ENCODE results near the gene PLAC1. TPM values are rescaled to one million over a fixed set of nuclear protein-coding genes. Genes with fewer than 3 reads are reported as not detected.

The PLAC1 gene
- total RNA-seq, 1 experiment from 2014 or later: not detected

DNA sequence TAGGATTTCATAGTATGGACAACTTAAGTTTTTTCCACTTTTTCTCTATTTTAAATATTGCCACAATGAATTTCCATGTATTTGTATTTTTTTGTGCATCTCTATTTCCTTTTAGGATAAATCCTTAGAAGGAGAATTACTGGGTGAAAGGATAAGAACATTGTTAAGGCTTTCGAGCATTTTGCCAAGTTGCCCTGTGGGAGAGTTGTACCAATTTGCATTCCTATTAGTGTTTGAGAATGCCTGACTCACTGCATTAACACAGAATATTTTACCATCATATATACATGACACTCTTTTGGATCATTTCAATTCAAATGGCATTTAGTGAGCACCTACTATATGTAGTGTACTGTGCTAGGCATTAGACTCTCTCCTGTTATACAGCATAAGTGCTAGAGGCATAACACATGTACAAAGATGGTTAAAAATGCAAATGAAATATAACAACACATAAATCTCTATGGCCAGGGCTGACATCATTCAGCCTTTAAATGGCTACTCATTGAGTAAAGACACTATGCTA is 57.0 kb downstream of the PLAC1 start:
- TF ChIP-seq FOXJ3 (CRISPR knock-in tag; IDR thresholded peaks at IDR 0.05; ENCODE audit: borderline replicate concordance) (no peak), ZNF219 (CRISPR knock-in tag; IDR thresholded peaks at IDR 0.05; ENCODE audit: borderline replicate concordance) (no peak), SOX15 (CRISPR knock-in tag; IDR thresholded peaks at IDR 0.05) (no peak), ATF1 (CRISPR knock-in tag; IDR thresholded peaks at IDR 0.05) (no peak), ZNF396 (CRISPR knock-in tag; IDR thresholded peaks at IDR 0.05; ENCODE audit: borderline replicate concordance) (no peak), MYBL2 (CRISPR knock-in tag; IDR thresholded peaks at IDR 0.05) (no peak), ZNF138 (CRISPR knock-in tag; conservative IDR thresholded peaks at IDR 0.05) (no peak), SMAD4 (CRISPR knock-in tag; IDR thresholded peaks at IDR 0.05) (no peak), FOXK1 (CRISPR knock-in tag; IDR thresholded peaks at IDR 0.05) (no peak)
- TF ChIP-seq, protein P1, sequence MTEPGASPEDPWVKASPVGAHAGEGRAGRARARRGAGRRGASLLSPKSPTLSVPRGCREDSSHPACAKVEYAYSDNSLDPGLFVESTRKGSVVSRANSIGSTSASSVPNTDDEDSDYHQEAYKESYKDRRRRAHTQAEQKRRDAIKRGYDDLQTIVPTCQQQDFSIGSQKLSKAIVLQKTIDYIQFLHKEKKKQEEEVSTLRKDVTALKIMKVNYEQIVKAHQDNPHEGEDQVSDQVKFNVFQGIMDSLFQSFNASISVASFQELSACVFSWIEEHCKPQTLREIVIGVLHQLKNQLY (CRISPR knock-in tag; IDR thresholded peaks at IDR 0.05): no peak
- TF ChIP-seq, protein P2, sequence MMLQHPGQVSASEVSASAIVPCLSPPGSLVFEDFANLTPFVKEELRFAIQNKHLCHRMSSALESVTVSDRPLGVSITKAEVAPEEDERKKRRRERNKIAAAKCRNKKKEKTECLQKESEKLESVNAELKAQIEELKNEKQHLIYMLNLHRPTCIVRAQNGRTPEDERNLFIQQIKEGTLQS (CRISPR knock-in tag; conservative IDR thresholded peaks at IDR 0.05): no peak
- TF ChIP-seq, protein P3, sequence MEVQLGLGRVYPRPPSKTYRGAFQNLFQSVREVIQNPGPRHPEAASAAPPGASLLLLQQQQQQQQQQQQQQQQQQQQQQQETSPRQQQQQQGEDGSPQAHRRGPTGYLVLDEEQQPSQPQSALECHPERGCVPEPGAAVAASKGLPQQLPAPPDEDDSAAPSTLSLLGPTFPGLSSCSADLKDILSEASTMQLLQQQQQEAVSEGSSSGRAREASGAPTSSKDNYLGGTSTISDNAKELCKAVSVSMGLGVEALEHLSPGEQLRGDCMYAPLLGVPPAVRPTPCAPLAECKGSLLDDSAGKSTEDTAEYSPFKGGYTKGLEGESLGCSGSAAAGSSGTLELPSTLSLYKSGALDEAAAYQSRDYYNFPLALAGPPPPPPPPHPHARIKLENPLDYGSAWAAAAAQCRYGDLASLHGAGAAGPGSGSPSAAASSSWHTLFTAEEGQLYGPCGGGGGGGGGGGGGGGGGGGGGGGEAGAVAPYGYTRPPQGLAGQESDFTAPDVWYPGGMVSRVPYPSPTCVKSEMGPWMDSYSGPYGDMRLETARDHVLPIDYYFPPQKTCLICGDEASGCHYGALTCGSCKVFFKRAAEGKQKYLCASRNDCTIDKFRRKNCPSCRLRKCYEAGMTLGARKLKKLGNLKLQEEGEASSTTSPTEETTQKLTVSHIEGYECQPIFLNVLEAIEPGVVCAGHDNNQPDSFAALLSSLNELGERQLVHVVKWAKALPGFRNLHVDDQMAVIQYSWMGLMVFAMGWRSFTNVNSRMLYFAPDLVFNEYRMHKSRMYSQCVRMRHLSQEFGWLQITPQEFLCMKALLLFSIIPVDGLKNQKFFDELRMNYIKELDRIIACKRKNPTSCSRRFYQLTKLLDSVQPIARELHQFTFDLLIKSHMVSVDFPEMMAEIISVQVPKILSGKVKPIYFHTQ (CRISPR knock-in tag; IDR thresholded peaks at IDR 0.05): no peak
- TF ChIP-seq, protein P4, sequence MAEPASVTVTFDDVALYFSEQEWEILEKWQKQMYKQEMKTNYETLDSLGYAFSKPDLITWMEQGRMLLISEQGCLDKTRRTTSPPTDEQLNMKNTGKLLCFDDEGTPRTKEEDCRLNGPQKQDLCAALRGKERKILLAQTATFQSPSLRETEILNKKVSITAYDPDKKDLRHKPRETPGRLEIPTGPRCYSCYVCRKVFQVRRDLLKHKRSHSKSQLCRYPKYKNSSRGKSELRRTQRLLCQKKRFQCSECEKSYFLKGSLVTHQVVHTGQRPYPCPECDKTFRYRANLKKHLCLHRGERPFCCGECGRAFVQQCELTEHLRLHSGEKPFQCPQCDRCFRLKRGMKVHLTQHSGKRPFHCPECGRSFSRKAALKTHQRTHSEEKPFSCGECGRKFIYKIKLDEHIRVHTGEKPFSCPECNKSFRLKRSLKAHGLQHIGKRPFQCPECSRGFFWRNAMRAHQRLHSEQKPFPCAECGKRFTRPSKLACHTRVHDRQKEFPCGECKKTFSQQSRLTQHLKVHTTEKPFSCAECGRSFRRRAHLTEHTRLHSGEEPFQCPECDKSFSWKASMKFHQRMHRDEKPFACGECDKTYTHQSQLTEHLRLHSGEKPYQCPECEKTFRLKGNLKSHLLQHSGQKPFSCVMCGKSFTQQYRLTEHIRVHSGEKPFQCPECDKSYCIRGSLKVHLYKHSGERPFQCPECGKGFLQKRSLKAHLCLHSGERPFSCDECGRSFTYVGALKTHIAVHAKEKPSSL (CRISPR knock-in tag; conservative IDR thresholded peaks at IDR 0.05): no peak
- Mint-ChIP-seq H3K9me3 (peaks cover 9% of the 10 kb centered on the region), H3K36me3 (no peaks in the 10 kb centered on the region), H3K4me3 (no peak overlapping the region), H3K27ac (no peak overlapping the region), H3K27me3 (ENCODE audit: low read depth) (no peaks in the 10 kb centered on the region; the same call in 1 of the 2 replicates), H3K4me1 (peaks cover 12% of the 10 kb centered on the region)
- ChIA-PET POLR2A (no interaction called here), CTCF (no interaction called here)
- no peak for DNase-seq (ENCODE audit: low spot score)
- no peak for ATAC-seq

DNA sequence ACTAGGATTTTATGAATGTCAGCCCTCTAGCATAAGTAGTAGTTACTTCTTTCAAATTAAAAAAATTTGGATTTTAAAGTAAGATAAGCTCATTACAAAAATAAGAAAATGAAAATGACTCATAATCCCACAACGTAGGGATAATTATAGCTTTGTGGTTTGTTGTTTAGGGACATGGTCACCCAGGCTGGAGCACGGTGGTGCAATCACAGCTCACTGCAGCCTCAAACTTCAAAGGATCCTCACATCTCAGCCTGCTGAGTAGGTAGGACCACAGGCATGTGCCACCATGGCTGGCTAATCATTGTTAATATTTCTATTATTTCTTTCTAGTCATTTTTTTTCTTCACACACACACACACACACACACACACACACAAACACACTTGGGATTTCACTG is 57.6 kb downstream of the PLAC1 start:
- Mint-ChIP-seq H3K36me3 (no peaks in the 10 kb centered on the region), H3K4me3 (no peak overlapping the region), H3K4me1 (peaks cover 12% of the 10 kb centered on the region), H3K27ac (no peak overlapping the region), H3K27me3 (ENCODE audit: low read depth) (no peaks in the 10 kb centered on the region; the same call in 1 of the 2 replicates), H3K9me3 (peaks cover 9% of the 10 kb centered on the region)
- no peak for DNase-seq (ENCODE audit: low spot score)
- POLR2A ChIA-PET: no interaction called here
- CTCF ChIA-PET: no interaction called here
- no peak for ATAC-seq
- TF ChIP-seq GRHL2 (CRISPR knock-in tag; IDR thresholded peaks at IDR 0.05; ENCODE audit: insufficient replicate concordance, severe bottlenecking) (no peak), KAT7 (CRISPR knock-in tag; IDR thresholded peaks at IDR 0.05; ENCODE audit: borderline replicate concordance) (no peak), JUN (CRISPR knock-in tag; IDR thresholded peaks at IDR 0.05) (no peak), MYBL2 (CRISPR knock-in tag; IDR thresholded peaks at IDR 0.05) (no peak), TEAD1 (CRISPR knock-in tag; IDR thresholded peaks at IDR 0.05) (no peak), ETV6 (CRISPR knock-in tag; IDR thresholded peaks at IDR 0.05) (no peak)
- TF ChIP-seq, protein P5, sequence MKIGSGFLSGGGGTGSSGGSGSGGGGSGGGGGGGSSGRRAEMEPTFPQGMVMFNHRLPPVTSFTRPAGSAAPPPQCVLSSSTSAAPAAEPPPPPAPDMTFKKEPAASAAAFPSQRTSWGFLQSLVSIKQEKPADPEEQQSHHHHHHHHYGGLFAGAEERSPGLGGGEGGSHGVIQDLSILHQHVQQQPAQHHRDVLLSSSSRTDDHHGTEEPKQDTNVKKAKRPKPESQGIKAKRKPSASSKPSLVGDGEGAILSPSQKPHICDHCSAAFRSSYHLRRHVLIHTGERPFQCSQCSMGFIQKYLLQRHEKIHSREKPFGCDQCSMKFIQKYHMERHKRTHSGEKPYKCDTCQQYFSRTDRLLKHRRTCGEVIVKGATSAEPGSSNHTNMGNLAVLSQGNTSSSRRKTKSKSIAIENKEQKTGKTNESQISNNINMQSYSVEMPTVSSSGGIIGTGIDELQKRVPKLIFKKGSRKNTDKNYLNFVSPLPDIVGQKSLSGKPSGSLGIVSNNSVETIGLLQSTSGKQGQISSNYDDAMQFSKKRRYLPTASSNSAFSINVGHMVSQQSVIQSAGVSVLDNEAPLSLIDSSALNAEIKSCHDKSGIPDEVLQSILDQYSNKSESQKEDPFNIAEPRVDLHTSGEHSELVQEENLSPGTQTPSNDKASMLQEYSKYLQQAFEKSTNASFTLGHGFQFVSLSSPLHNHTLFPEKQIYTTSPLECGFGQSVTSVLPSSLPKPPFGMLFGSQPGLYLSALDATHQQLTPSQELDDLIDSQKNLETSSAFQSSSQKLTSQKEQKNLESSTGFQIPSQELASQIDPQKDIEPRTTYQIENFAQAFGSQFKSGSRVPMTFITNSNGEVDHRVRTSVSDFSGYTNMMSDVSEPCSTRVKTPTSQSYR (CRISPR knock-in tag; IDR thresholded peaks at IDR 0.05): no peak
- TF ChIP-seq, protein P6, sequence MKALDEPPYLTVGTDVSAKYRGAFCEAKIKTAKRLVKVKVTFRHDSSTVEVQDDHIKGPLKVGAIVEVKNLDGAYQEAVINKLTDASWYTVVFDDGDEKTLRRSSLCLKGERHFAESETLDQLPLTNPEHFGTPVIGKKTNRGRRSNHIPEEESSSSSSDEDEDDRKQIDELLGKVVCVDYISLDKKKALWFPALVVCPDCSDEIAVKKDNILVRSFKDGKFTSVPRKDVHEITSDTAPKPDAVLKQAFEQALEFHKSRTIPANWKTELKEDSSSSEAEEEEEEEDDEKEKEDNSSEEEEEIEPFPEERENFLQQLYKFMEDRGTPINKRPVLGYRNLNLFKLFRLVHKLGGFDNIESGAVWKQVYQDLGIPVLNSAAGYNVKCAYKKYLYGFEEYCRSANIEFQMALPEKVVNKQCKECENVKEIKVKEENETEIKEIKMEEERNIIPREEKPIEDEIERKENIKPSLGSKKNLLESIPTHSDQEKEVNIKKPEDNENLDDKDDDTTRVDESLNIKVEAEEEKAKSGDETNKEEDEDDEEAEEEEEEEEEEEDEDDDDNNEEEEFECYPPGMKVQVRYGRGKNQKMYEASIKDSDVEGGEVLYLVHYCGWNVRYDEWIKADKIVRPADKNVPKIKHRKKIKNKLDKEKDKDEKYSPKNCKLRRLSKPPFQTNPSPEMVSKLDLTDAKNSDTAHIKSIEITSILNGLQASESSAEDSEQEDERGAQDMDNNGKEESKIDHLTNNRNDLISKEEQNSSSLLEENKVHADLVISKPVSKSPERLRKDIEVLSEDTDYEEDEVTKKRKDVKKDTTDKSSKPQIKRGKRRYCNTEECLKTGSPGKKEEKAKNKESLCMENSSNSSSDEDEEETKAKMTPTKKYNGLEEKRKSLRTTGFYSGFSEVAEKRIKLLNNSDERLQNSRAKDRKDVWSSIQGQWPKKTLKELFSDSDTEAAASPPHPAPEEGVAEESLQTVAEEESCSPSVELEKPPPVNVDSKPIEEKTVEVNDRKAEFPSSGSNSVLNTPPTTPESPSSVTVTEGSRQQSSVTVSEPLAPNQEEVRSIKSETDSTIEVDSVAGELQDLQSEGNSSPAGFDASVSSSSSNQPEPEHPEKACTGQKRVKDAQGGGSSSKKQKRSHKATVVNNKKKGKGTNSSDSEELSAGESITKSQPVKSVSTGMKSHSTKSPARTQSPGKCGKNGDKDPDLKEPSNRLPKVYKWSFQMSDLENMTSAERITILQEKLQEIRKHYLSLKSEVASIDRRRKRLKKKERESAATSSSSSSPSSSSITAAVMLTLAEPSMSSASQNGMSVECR (CRISPR knock-in tag; IDR thresholded peaks at IDR 0.05; ENCODE audit: borderline replicate concordance): no peak
- TF ChIP-seq, protein P7, sequence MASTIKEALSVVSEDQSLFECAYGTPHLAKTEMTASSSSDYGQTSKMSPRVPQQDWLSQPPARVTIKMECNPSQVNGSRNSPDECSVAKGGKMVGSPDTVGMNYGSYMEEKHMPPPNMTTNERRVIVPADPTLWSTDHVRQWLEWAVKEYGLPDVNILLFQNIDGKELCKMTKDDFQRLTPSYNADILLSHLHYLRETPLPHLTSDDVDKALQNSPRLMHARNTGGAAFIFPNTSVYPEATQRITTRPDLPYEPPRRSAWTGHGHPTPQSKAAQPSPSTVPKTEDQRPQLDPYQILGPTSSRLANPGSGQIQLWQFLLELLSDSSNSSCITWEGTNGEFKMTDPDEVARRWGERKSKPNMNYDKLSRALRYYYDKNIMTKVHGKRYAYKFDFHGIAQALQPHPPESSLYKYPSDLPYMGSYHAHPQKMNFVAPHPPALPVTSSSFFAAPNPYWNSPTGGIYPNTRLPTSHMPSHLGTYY (CRISPR knock-in tag; IDR thresholded peaks at IDR 0.05): no peak

Measured in WTC11 (cell line).